Neuronal stem cell (in vitro differentiated cells): Measurements from ENCODE around the gene TMEM132D.

ENCODE experiments used
- DNase-seq: peaks from one replicate; pipeline ENCODE4 v3.0.0-alpha.2; 2013; ENCODE audit warnings: low spot score
- H2AFZ ChIP-seq: one replicate; pipeline ENCODE4 v1.6.1; 2013; ENCODE audit warnings: mild to moderate bottlenecking, low read length, inconsistent platforms
- H2AK5ac ChIP-seq: 2 replicates; pipeline ENCODE4 v1.6.1; 2013; ENCODE audit warnings: low read depth, mild to moderate bottlenecking, inconsistent platforms, low read length, moderate library complexity, mixed read lengths
- H2BK120ac ChIP-seq: 2 replicates; pipeline ENCODE4 v1.6.1; 2013; ENCODE audit warnings: low read depth, mild to moderate bottlenecking, inconsistent platforms, low read length, moderate library complexity, mixed read lengths
- H2BK12ac ChIP-seq: one replicate; pipeline ENCODE4 v1.6.1; 2013; ENCODE audit warnings: low read length, inconsistent platforms
- H2BK15ac ChIP-seq: 2 replicates; pipeline ENCODE4 v1.6.1; 2013; ENCODE audit warnings: mild to moderate bottlenecking, low read length, inconsistent platforms, mixed read lengths
- H2BK5ac ChIP-seq: one replicate; pipeline ENCODE4 v1.6.1; 2013; ENCODE audit warnings: inconsistent platforms, mild to moderate bottlenecking, low read length, moderate library complexity
- H3K14ac ChIP-seq: one replicate; pipeline ENCODE4 v1.6.1; 2013; ENCODE audit warnings: low read length, inconsistent platforms
- H3K18ac ChIP-seq: 2 replicates; pipeline ENCODE4 v1.6.1; 2013; ENCODE audit warnings: low read length, inconsistent platforms
- H3K23ac ChIP-seq: 2 replicates; pipeline ENCODE4 v1.6.1; 2013; ENCODE audit warnings: low read depth, mild to moderate bottlenecking, mixed read lengths, low read length, inconsistent platforms; ENCODE audit not compliant: poor library complexity
- H3K27ac ChIP-seq: replicated peaks from 3 replicates; pipeline ENCODE4 v1.5.1; 2013; ENCODE audit warnings: low read length, inconsistent platforms
- H3K27me3 ChIP-seq, 3 experiments: 2 replicates each; pipeline ENCODE4 v1.6.1; 2013; ENCODE audit warnings: low read length in 3 of 3, mild to moderate bottlenecking in 2 of 3, inconsistent platforms in 1 of 3, low read depth in 1 of 3, mixed read lengths in 1 of 3, moderate library complexity in 1 of 3; ENCODE audit not compliant: control insufficient read depth in 3 of 3, insufficient read depth in 3 of 3
- H3K36me3 ChIP-seq, 2 donors: replicated peaks in 1 of 2; 2 replicates each; pipeline ENCODE4 v1.6.1; 2013; ENCODE audit warnings: low read length in 2 of 2; ENCODE audit not compliant: control insufficient read depth in 2 of 2, insufficient read depth in 2 of 2
- H3K4ac ChIP-seq: 2 replicates; pipeline ENCODE4 v1.6.1; 2013; ENCODE audit warnings: inconsistent platforms, mild to moderate bottlenecking, low read length, moderate library complexity
- H3K4me1 ChIP-seq, 2 donors: 1 replicate in 1 of 2; 2 replicates in 1 of 2; pipeline ENCODE4 v1.6.1; 2013; ENCODE audit warnings: low read length in 2 of 2, low read depth in 1 of 2; ENCODE audit not compliant: control insufficient read depth in 2 of 2, insufficient read depth in 1 of 2
- H3K4me2 ChIP-seq: one replicate; pipeline ENCODE4 v1.6.1; 2013; ENCODE audit warnings: mild to moderate bottlenecking, low read length, inconsistent platforms; ENCODE audit not compliant: insufficient read depth, poor library complexity, severe bottlenecking
- H3K4me3 ChIP-seq, 2 donors: 2 replicates each; pipeline ENCODE4 v1.5.1; 2013; ENCODE audit warnings: low read length in 2 of 2, mild to moderate bottlenecking in 2 of 2, inconsistent platforms in 1 of 2, moderate library complexity in 1 of 2
- H3K79me1 ChIP-seq: one replicate; pipeline ENCODE4 v1.6.1; 2013; ENCODE audit warnings: low read depth, mild to moderate bottlenecking, inconsistent platforms, low read length, moderate library complexity
- H3K9ac ChIP-seq: one replicate; pipeline ENCODE4 v1.6.1; 2013; ENCODE audit warnings: mild to moderate bottlenecking, low read depth, low read length, inconsistent platforms; ENCODE audit not compliant: poor library complexity
- H3K9me3 ChIP-seq, 2 donors: replicated peaks in 1 of 2; 2 replicates each; pipeline versions ENCODE3 to v1.6.1; 2013; ENCODE audit warnings: low read length in 2 of 2, mild to moderate bottlenecking in 2 of 2, inconsistent platforms in 1 of 2, low read depth in 1 of 2, mixed read lengths in 1 of 2, moderate library complexity in 1 of 2; ENCODE audit not compliant: control insufficient read depth in 2 of 2, insufficient read depth in 1 of 2
- H4K8ac ChIP-seq: one replicate; pipeline ENCODE4 v1.6.1; 2013; ENCODE audit warnings: low read depth, mild to moderate bottlenecking, inconsistent platforms, low read length, moderate library complexity
- H4K91ac ChIP-seq: one replicate; pipeline ENCODE4 v1.6.1; 2013; ENCODE audit warnings: low read length, low read depth, mild to moderate bottlenecking, inconsistent platforms; ENCODE audit not compliant: poor library complexity
- whole genome bisulfite sequencing, 2 donors: extraction: QIAGEN DNeasy Blood & Tissue Kit; methylation state at CpG; one replicate each; pipeline ENCODE4 v1.1.7; 2013; ENCODE audit warnings: missing lambda C conversion rate in 2 of 2, mixed read lengths in 1 of 2; ENCODE audit not compliant: insufficient read length in 2 of 2, insufficient replicate concordance in 1 of 2; ENCODE audit errors: extremely low coverage in 2 of 2; 5-methylcytosine and 5-hydroxymethylcytosine counted together

The TMEM132D gene

DNA sequence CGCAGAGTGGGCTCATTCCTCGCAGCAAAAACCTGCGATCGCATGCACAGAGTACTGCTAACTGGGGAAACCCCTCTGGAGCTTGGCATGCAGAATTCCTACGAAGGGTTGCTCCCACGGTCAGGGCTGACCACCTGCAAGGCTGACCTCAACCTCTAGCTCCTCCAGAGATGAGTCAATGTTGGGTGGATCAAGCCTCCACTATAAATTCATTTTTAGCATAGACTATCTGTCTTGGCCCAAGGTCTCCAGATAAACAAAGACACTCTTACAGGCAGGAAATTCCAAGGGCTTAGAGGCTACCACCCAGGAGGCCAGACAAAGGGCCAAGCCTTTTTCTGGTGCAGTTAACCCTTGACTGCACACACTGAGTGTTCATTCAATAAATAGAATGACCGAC is 296.5 kb downstream of the TMEM132D start:
- H3K27me3 ChIP-seq: no peaks in the 10 kb centered on the region
- H2BK5ac ChIP-seq: no peak overlapping the region
- DNase-seq: peak; percentile 71
- H3K79me1 ChIP-seq: no peaks in the 10 kb centered on the region
- H2BK15ac ChIP-seq: no peak overlapping the region
- no CpG with 5 or more reads among the region's 7 CpGs for whole genome bisulfite sequencing, 2 donors
- peak overlapping the region; percentile 39 for H3K4me2 ChIP-seq
- no peak overlapping the region for H2AFZ ChIP-seq
- no peak overlapping the region for H3K9ac ChIP-seq
- no peak overlapping the region for H4K91ac ChIP-seq
- no peak overlapping the region for H3K4ac ChIP-seq
- H3K4me1 ChIP-seq: peaks cover 18 to 32% of the 10 kb centered on the region in 2 donors
- no peak overlapping the region for H2AK5ac ChIP-seq
- no peak overlapping the region for H4K8ac ChIP-seq
- no peak overlapping the region for H3K23ac ChIP-seq
- no peak overlapping the region for H3K27ac ChIP-seq
- H3K18ac ChIP-seq: no peak overlapping the region
- H2BK120ac ChIP-seq: no peak overlapping the region
- H2BK12ac ChIP-seq: no peak overlapping the region
- H3K14ac ChIP-seq: no peak overlapping the region
- no peaks in the 10 kb centered on the region for H3K36me3 ChIP-seq
- H3K9me3 ChIP-seq: peaks cover 0 to 8% of the 10 kb centered on the region in 2 donors
- H3K4me3 ChIP-seq: no peak overlapping the region

- DNase-seq: no peak
- Histone ChIP-seq H3K79me1 (no peaks in the 10 kb centered on the region), H2BK15ac (no peak overlapping the region), H3K4me3 (no peak overlapping the region), H3K14ac (no peak overlapping the region), H2AK5ac (no peak overlapping the region), H3K18ac (no peak overlapping the region), H2BK5ac (no peak overlapping the region), H3K4me2 (no peak overlapping the region), H3K4ac (no peak overlapping the region), H4K8ac (no peak overlapping the region), H2BK120ac (no peak overlapping the region), H2AFZ (no peak overlapping the region), H3K27me3 (no peaks in the 10 kb centered on the region), H3K4me1 (peaks cover 15 to 27% of the 10 kb centered on the region in 2 donors), H2BK12ac (no peak overlapping the region), H3K23ac (no peak overlapping the region), H3K27ac (no peak overlapping the region), H3K9ac (no peak overlapping the region), H3K36me3 (no peaks in the 10 kb centered on the region), H3K9me3 (peaks cover 0 to 6% of the 10 kb centered on the region in 2 donors), H4K91ac (no peak overlapping the region)
- WGBS, 2 donors: no CpG with 5 or more reads among the region's 7 CpGs
Observed at GRCh38 chr12:129606239-129606638, 297.6 kb downstream of the TMEM132D start.

- DNase-seq: no peak
- H3K4me3 ChIP-seq: no peak overlapping the region
- WGBS, 2 donors: no CpG with 5 or more reads among the region's 2 CpGs
Observed at GRCh38 chr12:129605666-129606065, 298.2 kb downstream of the TMEM132D start.

GRCh38 chr12:129604506-129604905 is 299.3 kb downstream of the TMEM132D start:
- Histone ChIP-seq H4K8ac (no peak overlapping the region), H2BK120ac (no peak overlapping the region), H3K4me1 (peaks cover 17 to 27% of the 10 kb centered on the region in 2 donors), H2AK5ac (no peak overlapping the region), H3K9ac (no peak overlapping the region), H3K27me3 (no peaks in the 10 kb centered on the region), H3K4ac (no peak overlapping the region), H2BK15ac (no peak overlapping the region), H4K91ac (no peak overlapping the region), H3K23ac (no peak overlapping the region), H2BK5ac (no peak overlapping the region), H3K4me2 (no peak overlapping the region), H3K27ac (no peak overlapping the region), H2BK12ac (no peak overlapping the region), H3K36me3 (no peaks in the 10 kb centered on the region), H3K18ac (no peak overlapping the region), H3K14ac (no peak overlapping the region), H3K79me1 (no peaks in the 10 kb centered on the region), H2AFZ (no peak overlapping the region), H3K4me3 (no peak overlapping the region), H3K9me3 (peaks cover 2 to 14% of the 10 kb centered on the region in 2 donors)
- WGBS, 2 donors: no CpG with 5 or more reads among the region's 4 CpGs
- no peak for DNase-seq

More at GRCh38 chr12:129605666-129606065, 298.2 kb downstream of the TMEM132D start:
- no peak overlapping the region for H3K9ac ChIP-seq
- H3K18ac ChIP-seq: no peak overlapping the region
- peaks cover 2 to 10% of the 10 kb centered on the region in 2 donors for H3K9me3 ChIP-seq
- no peak overlapping the region for H2AFZ ChIP-seq
- no peaks in the 10 kb centered on the region for H3K79me1 ChIP-seq
- no peak overlapping the region for H2AK5ac ChIP-seq
- H3K4me1 ChIP-seq: peaks cover 15 to 27% of the 10 kb centered on the region in 2 donors
- no peak overlapping the region for H3K4me2 ChIP-seq
- H3K4ac ChIP-seq: no peak overlapping the region
- H3K27ac ChIP-seq: no peak overlapping the region
- H3K23ac ChIP-seq: no peak overlapping the region
- no peak overlapping the region for H4K91ac ChIP-seq
- no peak overlapping the region for H2BK15ac ChIP-seq
- H4K8ac ChIP-seq: no peak overlapping the region
- H3K14ac ChIP-seq: no peak overlapping the region
- no peak overlapping the region for H2BK5ac ChIP-seq
- no peaks in the 10 kb centered on the region for H3K36me3 ChIP-seq
- no peak overlapping the region for H2BK12ac ChIP-seq
- H3K27me3 ChIP-seq: no peaks in the 10 kb centered on the region
- H2BK120ac ChIP-seq: no peak overlapping the region
